Measurements from ENCODE around the gene CLSTN2. TPM values are rescaled to one million over a fixed set of nuclear protein-coding genes. Genes with fewer than 3 reads are reported as not detected.

CLSTN2 gene
- total and polyA plus RNA-seq, 2 of the 8 experiments (the other 6 are each of a cell fraction or from before 2014, with no cell fraction given): 0.39 to 0.52 TPM

DNA sequence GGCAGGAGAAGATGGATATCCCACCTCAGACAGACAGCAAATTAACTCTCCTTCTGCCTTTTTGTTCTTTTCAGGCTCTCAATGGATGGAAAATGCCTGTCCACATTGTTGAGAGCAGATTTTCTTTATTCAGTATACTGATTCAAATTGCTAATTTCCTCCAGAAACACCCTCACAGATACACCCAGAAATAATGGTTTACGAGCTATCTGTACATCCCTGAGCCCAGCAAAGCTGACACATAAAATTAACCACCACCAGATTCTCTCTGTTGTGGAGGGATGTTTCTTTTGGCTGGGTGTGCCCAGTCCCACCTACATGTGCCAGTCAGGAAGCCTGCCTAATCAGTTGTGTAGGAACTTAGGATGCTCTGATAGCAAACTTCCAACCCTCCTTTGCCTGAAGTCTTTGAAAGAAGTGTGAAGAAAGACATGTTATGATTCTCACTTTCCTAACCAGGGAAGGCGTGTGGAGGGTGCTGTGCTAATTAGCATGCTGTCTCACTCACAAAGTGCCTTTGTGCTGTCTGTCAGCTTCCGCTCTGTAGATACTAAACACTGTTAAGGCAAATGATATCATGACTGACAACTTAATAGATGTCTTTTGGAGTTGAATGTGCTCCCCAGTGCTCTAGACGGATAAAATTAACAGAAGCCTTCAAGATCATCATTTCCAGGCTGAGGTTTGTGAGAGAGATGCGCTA, 208.5 kb downstream of the CLSTN2 start (continued):
- TF ChIP-seq, protein P1, sequence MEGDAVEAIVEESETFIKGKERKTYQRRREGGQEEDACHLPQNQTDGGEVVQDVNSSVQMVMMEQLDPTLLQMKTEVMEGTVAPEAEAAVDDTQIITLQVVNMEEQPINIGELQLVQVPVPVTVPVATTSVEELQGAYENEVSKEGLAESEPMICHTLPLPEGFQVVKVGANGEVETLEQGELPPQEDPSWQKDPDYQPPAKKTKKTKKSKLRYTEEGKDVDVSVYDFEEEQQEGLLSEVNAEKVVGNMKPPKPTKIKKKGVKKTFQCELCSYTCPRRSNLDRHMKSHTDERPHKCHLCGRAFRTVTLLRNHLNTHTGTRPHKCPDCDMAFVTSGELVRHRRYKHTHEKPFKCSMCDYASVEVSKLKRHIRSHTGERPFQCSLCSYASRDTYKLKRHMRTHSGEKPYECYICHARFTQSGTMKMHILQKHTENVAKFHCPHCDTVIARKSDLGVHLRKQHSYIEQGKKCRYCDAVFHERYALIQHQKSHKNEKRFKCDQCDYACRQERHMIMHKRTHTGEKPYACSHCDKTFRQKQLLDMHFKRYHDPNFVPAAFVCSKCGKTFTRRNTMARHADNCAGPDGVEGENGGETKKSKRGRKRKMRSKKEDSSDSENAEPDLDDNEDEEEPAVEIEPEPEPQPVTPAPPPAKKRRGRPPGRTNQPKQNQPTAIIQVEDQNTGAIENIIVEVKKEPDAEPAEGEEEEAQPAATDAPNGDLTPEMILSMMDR (IDR thresholded peaks at IDR 0.05; ENCODE audit: control extremely low read depth in 1 of 3, insufficient read depth in 1 of 3, low read depth in 1 of 3, low read length in 3 of 3): no peak
- TF ChIP-seq, protein P2, sequence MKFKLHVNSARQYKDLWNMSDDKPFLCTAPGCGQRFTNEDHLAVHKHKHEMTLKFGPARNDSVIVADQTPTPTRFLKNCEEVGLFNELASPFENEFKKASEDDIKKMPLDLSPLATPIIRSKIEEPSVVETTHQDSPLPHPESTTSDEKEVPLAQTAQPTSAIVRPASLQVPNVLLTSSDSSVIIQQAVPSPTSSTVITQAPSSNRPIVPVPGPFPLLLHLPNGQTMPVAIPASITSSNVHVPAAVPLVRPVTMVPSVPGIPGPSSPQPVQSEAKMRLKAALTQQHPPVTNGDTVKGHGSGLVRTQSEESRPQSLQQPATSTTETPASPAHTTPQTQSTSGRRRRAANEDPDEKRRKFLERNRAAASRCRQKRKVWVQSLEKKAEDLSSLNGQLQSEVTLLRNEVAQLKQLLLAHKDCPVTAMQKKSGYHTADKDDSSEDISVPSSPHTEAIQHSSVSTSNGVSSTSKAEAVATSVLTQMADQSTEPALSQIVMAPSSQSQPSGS (IDR thresholded peaks at IDR 0.05; ENCODE audit: low read length): no peak

All from H1 (cell line).